Glomerular visceral epithelial cell (primary cell): ENCODE results near the gene HTR3D.
"Not testable (repeated sequence)": the region's sequence is repeated elsewhere in the genome, so short reads cannot be mapped to it uniquely, and the experiment has no call there.

Experiments used
- DNase-seq: peaks from one replicate; pipeline ENCODE4 v3.0.0-alpha.2; 2016; ENCODE audit errors: extremely low spot score

Gene HTR3D

GRCh38 chr3:184067573-184068055 is 36.1 kb downstream of the HTR3D start:
- DNase-seq, result no peak

- no peak for DNase-seq
Measured at GRCh38 chr3:184068344-184068743, 36.8 kb downstream of the HTR3D start.

GRCh38 chr3:184071142-184071541 is 39.6 kb downstream of the HTR3D start:
- not testable (repeated sequence) for DNase-seq

- no peak for DNase-seq
Measured at GRCh38 chr3:184073621-184074020, 42.1 kb downstream of the HTR3D start.

- DNase-seq, result no peak
Measured at GRCh38 chr3:184075901-184076300, 44.4 kb downstream of the HTR3D start.

GRCh38 chr3:184077881-184078280 is 46.3 kb downstream of the HTR3D start:
- no peak for DNase-seq

- no peak for DNase-seq
Measured at GRCh38 chr3:184078851-184079250, 47.3 kb downstream of the HTR3D start.

- DNase-seq, result no peak
Measured at GRCh38 chr3:184081116-184081830, 49.7 kb downstream of the HTR3D start.

GRCh38 chr3:184082034-184082433 is 50.5 kb downstream of the HTR3D start:
- no peak for DNase-seq

- DNase-seq, result no peak
Measured at GRCh38 chr3:184082465-184082864, 50.9 kb downstream of the HTR3D start.

GRCh38 chr3:184085389-184085852 is 53.9 kb downstream of the HTR3D start:
- DNase-seq, result no peak
